K562 treated with DMSO at 1 percent for 12 hours (cell line): ENCODE results near the gene RHEBL1. TPM values are rescaled to one million over a fixed set of nuclear protein-coding genes. Genes with fewer than 3 reads are reported as not detected.

Source experiments
- total RNA-seq: library from RNA; unstranded; fragments of 300-600 nt; gene quantifications from 2 replicates; pipeline ENCODE4 v1.2.3, GENCODE V29; 2022; ENCODE audit not compliant: insufficient read depth

Gene RHEBL1, protein sequence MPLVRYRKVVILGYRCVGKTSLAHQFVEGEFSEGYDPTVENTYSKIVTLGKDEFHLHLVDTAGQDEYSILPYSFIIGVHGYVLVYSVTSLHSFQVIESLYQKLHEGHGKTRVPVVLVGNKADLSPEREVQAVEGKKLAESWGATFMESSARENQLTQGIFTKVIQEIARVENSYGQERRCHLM
- 22.2 and 32.9 TPM in 2 replicates for total RNA-seq

DNA sequence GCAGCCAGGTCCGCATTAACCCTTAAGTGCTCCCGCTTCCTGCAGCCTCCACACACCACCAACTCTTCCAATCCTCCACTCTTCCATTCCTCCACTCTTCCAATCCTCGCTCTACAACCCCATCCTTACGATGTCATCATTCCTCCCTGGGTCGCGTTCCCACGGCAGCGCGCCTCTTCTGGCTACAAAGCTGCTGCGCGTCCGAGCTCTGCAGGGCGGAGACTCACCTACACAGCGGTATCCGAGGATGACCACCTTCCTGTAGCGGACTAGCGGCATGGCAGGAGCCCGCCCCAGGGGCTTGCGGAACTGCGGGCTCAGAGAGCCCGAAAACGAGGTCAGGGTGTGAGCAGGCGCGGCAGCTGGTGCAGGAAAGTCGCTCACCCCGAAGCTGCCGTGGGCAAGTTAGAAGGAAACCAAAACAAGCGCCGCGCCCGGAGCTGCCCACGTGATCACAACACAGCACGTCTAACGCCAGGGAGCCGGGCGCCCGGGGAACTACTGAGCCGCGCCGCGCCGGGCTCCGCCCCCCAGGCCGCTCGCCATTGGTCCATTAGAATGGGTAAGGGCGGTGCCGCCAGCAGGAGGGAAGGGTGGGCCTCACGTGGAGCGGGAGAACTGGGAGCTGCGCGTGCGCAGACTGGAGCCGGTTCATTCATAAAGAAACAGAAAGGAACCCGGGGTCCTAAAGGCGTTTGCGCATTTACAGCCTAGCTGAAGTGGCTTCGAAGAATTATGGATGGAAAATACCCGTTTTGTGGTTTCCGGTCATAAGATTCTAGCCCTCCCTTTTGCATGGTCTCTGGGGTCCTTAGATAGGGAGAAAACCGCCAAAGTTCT is at the start of gene RHEBL1:
RHEBL1 (minus strand) TSS at position 473 of the 840 bp plus-strand sequence; CDS start at position 279, 194 bp downstream.

GRCh38 chr12:49110464-49111155 is 40.8 kb upstream of the RHEBL1 start, which contains the start of gene LMBR1L:
TSS of gene LMBR1L (minus strand) at chr12:49110847. CDS start at chr12:49110555, 292 bp downstream.

GRCh38 chr12:49094160-49094974 is 24.6 kb upstream of the RHEBL1 start, which contains the start of gene DHH:
TSS of gene DHH (minus strand) at chr12:49094801. CDS start at chr12:49094512, 289 bp downstream.

DNA sequence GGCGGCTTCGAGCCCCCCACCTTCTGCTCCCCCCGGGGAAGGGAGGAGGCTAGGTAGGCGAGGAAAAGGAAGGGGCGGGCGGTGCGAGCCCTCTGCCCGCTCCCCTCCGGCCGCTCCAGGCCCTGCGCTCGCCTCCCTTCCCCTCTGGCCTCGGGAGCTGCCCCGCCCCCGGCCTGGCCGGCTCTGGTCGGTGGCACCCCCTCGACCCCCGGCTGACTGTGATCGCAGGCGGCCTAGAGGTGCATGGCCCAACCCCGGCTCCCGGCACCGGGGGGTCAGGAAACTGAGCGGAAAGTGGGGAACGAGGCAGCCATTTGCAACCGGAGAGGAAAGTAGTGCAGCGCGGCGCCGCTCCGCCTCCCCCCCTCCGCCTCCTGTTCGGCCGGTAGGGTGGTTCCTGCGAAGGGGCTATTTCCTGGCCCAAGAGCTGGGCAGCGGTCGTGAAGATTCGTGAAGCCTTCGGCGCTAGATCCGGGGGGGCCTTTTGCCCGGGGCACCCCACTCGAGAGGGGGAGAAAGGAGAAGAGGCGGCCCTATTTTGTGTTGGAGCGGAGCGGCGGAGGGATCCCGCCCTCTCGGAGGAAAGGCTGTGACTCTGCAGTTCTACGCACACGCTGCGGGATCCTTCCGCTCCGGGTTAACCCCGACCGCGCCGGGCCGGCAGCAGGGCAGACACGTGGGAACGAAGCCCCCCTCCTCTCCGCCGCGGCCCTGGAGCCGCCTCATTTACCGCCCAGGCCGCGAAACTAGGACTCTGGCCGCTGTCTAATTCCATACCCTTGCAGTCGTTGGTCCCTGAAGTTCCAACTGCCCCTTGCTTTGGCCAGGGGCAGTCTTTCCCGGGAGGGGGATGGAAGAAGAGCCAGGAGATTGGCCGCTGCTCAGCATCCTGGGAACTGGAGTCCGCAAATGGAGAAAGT is 9.3 kb downstream of the RHEBL1 start, which contains the start of gene KMT2D:
KMT2D (minus strand) TSS at position 558 of the 920 bp plus-strand sequence. CDS start 5,470 bp downstream, outside the sequence.

GRCh38 chr12:49018261-49019119 is 51.3 kb downstream of the RHEBL1 start, which contains the start of gene PRKAG1:
TSS of gene PRKAG1 (minus strand) at chr12:49018776. CDS start at chr12:49018740, 36 bp downstream.

Other genes starting within 250 kb of the RHEBL1 start
- 49.7 and 86.9 TPM in 2 replicates for gene DDX23, start 217.8 kb downstream of the RHEBL1 start, total RNA-seq
- 1.1 and 1.3 TPM in 2 replicates for gene RND1, start 204.1 kb downstream of the RHEBL1 start, total RNA-seq
- gene FKBP11, start 144.5 kb downstream of the RHEBL1 start, total RNA-seq = 4.0 and 5.5 TPM in 2 replicates
- 50.1 and 87.6 TPM in 2 replicates for gene ARF3, start 112.5 kb downstream of the RHEBL1 start, total RNA-seq
- 0.72 TPM in 1 of 2 replicates, not detected in the other for gene WNT10B, start 98.2 kb downstream of the RHEBL1 start, total RNA-seq
- not detected in 2 replicates for gene WNT1, start 91.7 kb downstream of the RHEBL1 start, total RNA-seq
- 0.27 and 0.62 TPM in 2 replicates for gene DDN, start 70.6 kb downstream of the RHEBL1 start, total RNA-seq
- gene PRKAG1, start 51.2 kb downstream of the RHEBL1 start, total RNA-seq = 58.2 and 84.6 TPM in 2 replicates
- gene KMT2D, start 9.2 kb downstream of the RHEBL1 start, total RNA-seq = 7.2 and 74.6 TPM in 2 replicates
- 1.2 and 1.8 TPM in 2 replicates for gene DHH, start 24.8 kb upstream of the RHEBL1 start, total RNA-seq
- 31.8 and 42.0 TPM in 2 replicates for gene LMBR1L, start 40.9 kb upstream of the RHEBL1 start, total RNA-seq
- gene TUBA1B, start 61.4 kb upstream of the RHEBL1 start, total RNA-seq = 2,187 and 2,718 TPM in 2 replicates
- gene TUBA1A, start 119.1 kb upstream of the RHEBL1 start, total RNA-seq = 37.1 and 40.4 TPM in 2 replicates
- 697 and 747 TPM in 2 replicates for gene TUBA1C, start 195.1 kb upstream of the RHEBL1 start, total RNA-seq
- 1.1 and 3.9 TPM in 2 replicates for gene PRPH, start 225.2 kb upstream of the RHEBL1 start, total RNA-seq